CD4-positive, alpha-beta T cell treated with Interleukin-17A for 4 hours (primary cell): ENCODE results near the gene ZBTB9.
A peak's percentile ranks its signal among the peaks of the same experiment; 100 is the strongest.

Experiments
- DNase-seq: peaks from one replicate; pipeline ENCODE4 v3.0.0-alpha.2; 2020; ENCODE audit warnings: mixed read lengths

Gene ZBTB9

DNA sequence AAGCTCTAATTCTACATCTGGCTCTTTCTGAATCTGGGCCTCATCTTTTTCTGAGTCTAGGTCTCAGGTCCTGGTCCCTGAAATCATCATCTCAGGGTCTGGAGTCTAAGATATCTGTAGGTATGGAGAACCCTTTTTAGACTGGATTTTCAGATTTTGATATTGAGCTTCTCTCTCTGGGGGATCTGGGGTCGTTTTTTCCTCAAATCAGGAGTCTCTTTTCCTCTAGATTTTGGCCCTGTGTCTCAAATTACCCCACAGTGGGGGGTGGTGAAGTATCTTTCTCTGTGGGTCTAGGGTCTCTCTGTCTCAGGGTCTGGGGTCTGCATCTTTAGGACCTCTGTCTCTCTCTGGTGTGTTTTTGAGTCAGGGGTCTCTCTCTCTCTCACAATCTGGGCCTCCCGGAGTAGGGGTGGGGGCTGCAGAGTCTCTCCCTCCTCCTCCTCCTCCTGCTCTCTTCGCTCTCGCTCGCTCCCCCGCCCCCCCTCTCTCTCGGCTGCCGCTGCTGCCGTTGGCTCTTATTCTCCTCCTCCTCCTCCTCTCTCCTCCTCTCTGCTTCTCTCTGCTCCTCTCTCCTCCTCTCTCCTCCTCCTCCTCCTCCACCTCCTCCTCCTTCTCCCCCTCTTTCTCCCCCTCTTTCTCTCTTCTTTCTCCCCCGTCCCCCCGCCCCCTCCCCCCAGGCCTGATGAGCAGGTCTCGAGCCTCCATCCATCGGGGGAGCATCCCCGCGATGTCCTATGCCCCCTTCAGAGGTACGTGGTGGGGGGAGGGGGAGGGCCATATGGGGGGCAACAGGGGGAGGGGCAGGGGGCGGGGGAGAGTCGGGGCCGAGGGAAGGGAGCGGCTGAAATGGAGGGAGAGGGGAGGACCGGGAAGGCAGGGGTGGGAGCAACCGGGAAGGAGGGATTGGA is 34.5 kb upstream of the ZBTB9 start, which contains the start of gene SYNGAP1:
Gene SYNGAP1 (plus strand): TSS at position 486 of the 911 bp plus-strand sequence. CDS start 200 bp downstream, at position 686.
- peak; percentile 71 for DNase-seq

DNA sequence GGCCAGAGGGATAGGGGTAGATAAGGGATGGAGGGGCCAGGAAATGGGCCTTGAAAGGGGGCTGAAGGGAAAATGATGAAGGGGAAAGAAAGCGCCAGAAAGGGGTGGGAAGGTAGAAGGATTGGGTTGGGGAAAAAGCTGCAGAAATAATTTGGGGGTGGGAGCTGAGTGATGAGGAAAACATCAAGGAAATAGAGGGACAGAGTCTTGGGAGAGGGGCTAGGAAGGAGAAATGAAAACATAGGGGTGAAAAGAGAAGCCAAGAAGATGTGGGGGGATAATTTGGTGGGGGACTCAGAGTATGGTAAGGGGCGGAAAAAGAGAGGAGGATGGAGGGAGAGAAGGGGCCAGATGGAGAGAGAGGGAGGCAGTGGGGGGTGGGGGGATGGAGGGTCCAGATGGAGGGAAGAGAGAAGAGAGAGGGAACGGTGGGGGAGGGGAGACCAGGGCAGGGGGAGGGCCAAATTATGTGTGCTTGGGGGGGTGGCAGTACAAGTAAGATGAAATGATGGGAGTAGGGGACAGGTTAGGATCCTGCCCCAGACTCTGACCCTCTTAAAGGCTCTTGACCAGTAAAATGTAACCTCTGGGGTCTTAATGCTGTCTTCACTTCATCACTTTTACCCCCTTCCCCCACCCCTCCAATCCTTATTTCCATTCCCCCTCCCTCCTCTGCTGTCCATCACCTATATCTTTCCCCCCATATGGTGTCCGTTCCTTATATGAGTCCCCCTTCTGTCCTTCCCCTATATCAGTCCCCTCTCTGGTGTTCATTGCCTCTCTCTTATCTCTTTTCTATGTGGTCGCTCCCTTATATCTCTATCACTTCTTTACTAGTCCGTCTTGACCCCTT is 33.7 kb upstream of the ZBTB9 start:
- no peak for DNase-seq

DNA sequence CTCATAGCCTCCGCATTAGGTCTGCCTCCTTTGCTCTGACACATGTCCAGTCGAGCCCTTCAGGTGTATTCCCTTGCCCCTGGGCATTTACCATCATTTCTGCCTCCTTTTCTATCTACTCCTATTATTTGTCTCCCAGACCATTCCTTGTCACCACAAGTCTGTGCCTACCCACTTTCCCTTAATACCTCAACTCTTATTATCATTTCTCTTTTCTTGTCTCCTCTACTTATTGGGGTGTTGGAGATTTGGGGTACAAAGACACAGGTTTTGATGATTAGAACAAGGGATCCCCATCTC is 33.1 kb upstream of the ZBTB9 start:
- no peak for DNase-seq

DNA sequence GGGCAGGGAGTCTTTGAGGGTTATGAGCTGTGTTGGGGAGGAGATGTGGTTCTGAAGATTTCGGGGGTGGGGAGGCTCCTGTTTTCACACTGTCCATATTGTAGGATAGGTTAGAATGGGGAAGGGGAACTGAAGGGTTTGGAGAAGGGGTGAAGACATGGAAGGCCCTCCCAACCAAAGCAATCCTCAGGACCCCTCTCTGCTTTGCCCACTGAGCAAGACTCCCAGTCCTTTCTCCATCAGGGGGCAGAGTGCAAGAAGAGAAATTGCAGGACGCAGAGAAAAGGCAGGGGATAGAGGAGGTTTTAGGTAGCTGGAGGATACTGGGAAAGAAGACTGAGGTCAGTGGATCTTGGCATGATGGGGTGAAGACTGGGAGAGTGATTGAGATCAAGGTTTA is 30.6 kb upstream of the ZBTB9 start:
- no peak for DNase-seq

DNA sequence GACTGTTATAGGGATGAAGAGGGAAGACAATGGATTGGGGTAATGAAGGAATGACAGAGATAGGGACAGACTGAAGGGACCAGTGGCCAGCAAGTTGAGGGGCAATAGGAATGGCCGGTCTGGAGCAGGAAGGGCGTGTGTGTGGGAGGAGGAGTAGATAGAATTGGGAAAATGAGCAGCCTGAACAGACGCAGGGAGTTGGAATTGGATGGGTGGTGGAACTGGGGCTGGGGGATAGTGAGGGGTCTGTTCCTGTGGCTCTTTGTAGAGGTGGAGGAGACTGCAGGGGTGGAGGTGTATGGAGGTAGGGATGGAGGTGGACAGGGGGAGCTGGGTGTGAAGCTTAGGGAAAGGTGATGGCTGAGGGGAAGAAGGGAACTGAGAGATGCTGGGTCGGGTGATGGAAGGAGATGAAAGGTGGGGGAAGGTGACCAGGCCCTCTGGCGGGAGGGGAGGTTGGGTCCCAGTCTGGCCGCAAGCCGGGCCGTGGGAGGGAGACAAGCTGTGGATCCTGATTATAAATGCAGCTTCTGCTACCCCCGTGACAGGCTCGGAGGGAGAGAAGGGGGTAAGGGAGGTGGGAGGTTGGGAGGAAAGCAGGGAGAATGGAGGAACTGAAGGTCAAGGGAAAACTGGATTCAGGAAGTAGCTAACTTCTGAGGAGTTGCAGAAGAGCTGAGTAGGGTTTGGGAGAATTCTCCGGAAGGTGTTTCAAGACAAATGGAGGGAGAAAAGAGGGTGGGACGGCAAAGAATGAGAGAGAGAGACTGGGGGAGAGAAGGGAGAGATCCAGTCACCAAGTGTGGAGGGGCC is 29.3 kb upstream of the ZBTB9 start:
- DNase-seq: no peak

DNA sequence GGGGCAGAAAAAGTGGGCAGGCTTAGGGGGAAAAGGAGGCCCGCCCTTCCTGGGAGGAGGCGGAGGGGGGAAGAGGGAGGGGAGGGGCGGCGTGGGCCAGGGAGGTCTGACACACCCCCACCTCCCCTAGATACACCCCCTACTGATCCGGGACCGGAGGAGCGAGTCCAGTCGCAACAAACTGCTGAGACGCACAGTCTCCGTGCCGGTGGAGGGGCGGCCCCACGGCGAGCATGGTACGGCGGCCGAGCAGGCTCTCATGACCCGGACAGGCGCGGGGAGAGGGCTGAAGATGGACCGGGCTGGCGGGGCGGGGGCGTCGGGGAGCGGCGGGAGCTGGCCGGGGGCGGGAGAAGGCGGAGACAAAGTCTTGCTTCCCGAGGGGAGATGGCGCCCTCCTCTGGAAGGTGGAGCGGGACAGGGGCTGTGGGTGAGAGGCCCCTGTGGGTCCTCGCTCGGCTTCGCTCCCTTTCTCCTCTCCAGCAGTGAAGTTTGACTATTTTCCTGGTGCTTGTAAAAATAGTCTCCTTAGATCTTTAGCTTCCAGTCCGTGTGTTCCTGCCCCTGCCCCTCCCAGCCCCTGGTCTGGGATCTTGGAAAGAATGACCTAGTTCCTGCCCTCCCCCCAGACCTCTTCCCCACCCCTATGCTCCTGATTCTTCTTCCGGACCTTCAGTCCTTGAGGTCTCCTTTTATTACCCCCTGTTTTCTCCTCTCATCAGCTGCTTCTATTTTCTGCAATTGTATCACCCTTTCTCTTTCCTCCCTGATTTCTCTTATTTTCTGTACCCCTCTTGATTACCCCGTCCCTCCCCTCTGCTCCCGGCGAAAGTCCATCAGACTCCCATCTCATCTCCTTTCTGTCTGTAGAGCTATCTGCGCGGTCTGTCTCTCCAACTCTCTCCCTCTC is 28.5 kb upstream of the ZBTB9 start:
- DNase-seq: peak; percentile 91

DNA sequence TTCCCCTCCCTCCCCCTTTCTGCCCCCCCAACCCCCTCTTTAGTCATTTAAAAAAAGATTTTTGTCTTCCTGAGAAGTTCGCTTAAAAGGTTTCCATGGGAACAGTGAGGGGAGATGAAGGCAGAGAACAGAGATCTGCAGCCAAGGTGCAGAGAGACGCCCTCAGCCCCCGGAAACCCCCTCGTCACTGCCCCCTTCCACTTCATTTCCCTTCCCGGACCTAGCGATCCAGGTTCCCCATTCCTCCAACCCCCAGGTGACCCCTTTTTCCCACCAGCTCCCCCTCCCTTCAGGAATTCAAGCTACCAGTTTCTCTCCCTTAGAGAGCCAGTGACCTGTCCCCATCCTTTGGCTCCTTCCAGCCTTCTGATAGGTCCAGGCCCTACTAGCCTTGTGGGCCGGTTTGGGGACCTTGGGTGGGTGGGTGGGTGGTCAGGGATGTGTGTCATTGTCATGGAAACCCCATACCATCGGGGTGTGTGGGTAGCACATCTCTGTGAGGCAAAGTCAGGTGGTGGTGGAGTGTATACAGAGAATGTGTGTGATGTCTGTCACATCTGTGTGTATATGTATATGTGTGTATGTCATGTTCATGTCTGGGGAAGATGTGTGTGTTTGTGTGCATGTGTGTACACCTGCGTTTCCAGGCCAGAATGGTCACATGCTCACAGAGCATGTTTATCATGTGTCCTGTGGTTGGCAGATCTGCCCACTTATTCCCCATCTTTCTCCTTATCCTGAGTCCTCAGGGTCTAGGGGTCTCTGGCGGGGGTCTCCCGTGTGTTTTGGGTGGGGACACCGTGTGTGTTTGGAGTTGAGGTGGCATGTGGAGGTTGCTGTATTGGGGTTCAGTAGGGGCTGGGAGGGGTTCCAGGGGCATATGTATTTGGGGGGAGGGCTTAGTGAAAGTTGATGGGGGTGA is 27.5 kb upstream of the ZBTB9 start:
- DNase-seq: peak; percentile 33

DNA sequence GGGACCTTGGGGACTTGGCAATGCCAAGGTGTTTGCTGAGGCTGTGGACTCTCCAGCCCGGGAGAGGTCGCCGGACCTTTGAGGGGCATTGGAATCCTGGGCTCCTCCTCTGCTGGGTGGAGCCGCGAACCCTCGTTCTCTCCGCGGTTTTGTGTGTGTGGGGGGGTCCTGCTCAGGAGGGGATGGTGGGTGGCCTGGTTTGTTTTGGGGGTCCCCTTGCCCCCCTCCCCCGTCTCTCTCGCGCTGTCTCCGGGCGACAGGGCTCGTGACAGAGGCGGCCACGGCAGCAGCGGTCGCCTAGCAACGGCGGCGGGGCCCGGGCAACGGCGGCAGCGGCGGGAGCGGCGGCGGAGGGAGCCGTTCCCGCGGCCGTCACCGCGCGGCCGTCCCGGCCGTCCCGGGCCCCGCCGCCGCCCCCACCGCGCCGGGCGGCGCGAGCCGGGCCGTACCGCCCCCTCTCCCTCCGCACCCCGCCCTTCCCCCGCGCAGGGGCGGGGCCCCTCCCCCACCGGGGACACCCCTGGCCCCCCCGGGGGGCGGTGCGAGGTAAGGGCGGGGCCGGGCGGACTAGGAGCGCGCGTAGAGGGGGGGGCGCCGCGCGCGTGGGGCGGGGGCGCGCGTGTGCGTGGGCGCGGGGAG is 26.7 kb upstream of the ZBTB9 start:
- peak; percentile 81 for DNase-seq

DNA sequence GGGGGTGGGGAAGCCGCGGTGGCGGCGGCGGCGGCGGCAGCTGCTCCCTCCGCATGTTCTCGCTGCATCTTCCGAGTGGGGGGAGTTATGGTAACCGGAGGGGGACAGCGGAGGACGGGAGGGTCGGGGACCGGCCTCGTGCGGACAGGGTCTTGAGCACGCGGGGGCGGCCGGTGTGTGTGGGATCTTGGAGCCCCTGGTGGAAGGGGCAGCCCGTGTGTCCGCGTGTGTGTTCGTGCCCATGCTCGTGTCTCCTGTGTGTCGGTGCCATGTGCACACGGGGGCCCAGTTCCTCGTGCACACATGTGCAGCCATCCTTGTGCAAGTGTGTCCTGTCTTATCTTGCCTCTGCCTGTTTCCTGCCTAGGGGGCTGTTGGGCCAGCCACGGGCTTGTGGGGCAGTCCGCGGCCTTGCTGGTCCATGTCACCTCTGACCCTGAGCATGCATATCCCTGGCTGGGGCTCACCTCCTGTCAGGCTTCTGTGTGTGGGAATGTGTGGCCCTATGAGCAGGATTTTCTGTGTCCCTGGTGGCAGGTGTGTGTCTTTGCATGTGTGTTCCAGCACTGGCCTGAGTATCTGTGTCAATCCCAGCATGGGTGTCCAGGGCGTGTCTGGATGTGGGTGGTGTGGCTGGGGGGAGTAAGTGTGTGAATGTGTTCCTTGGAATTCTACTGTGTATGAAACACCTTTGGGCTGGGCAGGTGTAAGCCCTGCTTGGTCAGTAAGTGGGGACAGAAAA is 26.0 kb upstream of the ZBTB9 start:
- peak; percentile 42 for DNase-seq

DNA sequence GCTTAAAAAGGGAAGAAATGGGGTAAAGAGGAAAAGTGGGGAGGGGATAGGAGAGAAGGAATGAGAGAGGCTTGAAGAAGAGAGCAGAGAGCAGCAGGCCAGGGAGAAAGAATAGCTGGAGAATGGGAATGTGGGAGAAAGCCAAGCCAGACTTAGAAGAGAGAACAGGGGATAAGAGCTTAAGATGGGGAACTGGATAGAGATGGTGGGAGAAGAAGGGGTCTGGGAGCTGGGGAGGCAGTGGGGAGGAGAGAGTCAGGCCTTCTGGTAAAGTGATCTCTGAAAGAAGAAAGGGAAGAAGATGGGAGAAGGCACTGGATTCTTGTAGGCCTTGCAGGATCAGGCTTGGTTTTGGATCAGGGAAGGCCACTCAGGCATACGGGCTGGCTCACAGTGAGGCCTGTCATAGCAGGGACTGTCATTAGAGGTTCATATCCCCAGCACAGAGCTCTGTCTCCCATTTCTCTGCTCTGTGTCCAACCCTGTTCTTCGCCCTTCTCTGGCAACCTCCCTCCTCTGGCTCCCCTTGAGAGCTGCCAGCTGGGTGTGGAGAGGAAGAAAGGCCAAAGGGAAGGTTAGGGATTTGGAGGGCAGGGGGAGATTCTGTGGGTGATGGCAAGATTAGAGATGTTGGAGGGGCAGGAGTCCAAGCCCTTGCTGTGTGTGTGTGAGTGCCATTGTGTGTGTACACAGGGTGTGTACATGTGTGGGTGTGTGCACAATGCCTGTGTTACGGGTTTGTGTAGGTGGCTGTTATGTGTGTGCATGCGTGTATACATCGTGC is 25.2 kb upstream of the ZBTB9 start:
- no peak for DNase-seq

DNA sequence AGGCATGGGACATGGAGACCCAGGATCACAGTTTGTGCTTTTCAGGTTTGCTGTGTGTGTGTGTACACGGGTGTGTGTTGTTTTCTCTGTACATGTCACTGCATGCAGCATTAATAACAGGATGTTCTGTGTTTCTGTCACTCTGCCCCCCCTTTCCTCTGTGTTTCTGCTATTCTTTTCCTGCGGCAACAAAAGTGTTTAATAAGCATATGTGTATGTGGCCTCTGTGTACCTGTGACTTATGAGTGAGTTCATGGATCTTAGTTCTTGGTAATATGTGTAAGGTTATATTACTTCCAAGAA is 24.7 kb upstream of the ZBTB9 start:
- peak; percentile 46 for DNase-seq

DNA sequence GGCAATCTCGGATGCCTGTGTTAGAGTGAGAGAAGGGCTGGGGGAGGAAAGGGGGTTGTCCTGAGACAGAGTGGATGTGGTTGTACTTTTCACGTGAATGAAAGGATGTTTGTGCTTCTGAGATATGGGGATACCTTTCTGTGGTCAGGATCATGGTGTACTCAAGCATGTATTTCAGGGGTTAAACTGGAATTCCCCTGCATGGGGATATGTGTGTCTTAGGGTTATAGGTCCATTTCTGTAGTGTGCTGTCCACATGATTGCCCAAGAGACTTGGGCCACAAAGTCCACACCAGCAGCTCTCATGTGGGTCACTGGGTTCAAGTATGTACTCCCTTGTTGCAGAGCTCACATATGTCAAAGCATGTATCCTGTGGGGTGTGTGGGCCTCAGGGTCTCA is 24.0 kb upstream of the ZBTB9 start:
- no peak for DNase-seq

DNA sequence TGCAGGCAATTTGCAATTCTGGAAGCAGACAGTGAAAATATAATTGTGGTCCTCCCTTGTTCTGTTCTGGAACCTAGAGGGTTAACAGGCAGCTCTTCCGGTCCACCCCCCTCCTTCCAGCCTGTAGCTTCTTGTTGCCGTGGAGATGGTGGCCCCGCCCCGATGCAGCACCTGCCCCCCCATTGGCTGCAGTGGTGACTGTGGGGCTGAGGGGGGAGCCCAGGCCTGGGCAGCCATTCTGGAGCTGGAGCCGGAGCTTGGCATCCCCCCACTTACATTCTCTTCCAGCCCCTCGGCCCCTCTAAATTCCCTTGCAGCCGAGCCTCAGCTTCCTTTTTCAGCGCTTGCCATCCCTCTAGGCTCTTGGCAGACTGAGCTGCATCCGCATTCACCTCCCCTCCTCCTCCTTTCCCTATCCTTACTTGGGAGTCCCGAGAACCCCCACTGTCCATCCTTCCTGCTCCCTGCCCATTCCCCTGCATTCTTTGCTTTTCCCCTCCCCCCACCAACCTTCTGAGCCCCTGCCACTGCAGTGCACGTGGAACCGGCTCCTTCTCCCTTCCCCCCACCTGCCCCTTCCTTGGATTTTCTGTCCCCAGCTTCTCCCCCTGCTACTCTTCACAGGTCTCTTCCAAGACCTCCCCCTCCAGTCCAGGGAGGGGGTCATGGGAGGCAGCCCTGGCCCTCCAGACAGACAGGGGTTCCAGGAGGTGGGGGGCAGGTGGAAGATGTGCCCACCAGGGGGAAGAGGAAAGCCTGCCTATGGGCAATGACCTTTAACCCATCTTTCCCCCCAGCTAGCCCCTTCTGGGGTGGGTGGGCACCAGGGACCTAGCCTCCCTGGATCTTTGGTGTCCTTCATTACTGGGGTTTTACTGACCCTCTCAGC is 23.1 kb upstream of the ZBTB9 start:
- peak; percentile 89 for DNase-seq

DNA sequence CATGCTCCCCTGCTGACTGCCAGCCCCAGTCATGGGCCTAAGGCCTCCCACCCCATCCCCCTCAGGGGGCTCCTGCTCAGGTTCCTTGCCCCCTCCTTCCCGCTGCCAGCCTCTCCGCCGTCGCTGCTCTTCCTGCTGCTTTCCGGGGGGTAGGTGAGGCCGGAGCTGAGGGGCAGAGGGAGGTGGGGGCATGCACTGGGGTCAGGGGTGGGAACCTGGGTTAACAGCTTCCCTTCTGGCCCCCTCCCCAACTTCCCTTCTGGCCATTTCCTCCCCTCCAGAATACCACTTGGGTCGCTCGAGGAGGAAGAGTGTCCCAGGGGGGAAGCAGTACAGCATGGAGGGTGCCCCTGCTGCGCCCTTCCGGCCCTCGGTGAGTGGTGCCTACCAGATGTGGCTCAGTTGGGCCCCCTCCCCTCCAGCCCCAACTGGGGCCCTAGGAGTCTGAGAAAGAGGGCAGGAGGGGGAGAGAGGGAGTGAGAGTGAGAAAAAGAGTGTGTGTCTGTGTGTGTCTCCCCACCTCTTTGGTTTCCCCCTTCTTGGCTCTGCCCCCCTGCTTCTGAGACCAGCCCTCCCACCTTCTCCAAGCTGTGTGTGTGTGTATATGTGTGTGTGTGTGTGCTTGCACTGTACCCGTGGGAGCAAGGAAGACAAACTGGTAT is 22.4 kb upstream of the ZBTB9 start:
- DNase-seq: peak; percentile 44

DNA sequence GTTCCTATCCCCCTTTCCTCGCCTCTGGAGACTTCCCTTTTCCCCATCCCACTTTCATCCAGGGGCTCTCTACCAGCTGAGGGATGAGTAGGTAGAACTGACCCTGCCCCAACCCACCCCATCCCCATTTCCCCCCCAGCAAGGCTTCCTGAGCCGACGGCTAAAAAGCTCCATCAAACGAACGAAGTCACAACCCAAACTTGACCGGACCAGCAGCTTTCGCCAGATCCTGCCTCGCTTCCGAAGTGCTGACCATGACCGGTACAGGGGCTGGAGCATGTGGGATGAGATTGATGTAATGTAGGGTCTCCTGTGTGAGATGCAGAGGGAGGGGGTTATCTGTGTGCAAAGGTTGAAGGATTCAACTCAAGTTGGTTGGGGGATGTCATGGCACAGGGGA is 21.8 kb upstream of the ZBTB9 start:
- no peak for DNase-seq

DNA sequence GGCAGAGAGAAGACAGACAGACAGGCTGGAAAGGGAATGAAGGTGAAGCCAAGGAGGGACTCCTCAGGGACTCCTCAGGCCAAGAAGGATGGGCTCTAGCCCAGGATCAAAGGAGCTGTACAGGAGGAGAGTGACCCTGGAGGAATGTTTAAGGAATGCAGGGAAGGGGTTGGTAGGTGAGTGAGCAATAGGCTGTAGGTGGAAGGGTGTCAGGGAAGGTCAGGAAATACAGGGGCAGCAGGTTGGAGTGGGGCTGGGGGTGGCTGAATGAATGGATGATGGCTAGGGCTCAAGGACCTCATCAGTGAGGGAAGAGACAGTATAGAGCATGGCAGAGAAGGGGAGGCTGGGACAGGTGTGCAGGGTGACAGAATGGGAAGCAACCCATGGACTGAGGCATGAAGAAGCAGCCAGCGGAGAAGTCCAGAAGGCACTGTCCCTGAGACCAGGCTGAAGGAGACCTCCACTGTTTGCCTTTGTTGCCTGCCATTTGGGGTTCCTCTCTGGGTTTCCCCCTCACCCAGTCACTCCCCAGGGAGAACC is 21.3 kb upstream of the ZBTB9 start:
- DNase-seq: no peak
